RWPE2 (cell line): ENCODE measurements around the gene TCF12.
A peak's percentile ranks its signal among the peaks of the same experiment; 100 is the strongest.
"Not testable (repeated sequence)": the region's sequence is repeated elsewhere in the genome, so short reads cannot be mapped to it uniquely, and the experiment has no call there.

Source experiments
- ATAC-seq: fragments of 200-7000 bp; cut with Tn5 transposase; 3 replicates; pipeline ENCODE4 v1.9.1; 2021; ENCODE audit warnings: low read depth
- DNase-seq: peaks from one replicate; pipeline ENCODE4 v3.0.0-alpha.2; 2020; ENCODE audit warnings: low spot score
- H3K27ac ChIP-seq: fragments of 450-650 bp; 2 replicates; pipeline ENCODE4 v1.5.1; 2017; ENCODE audit warnings: mild to moderate bottlenecking; ENCODE audit not compliant: poor library complexity, severe bottlenecking
- H3K27me3 ChIP-seq: fragments of 250-450 bp; sonication (Bioruptor Pico); 2 replicates; pipeline ENCODE4 v1.5.1; 2021; ENCODE audit warnings: mild to moderate bottlenecking, moderate library complexity; ENCODE audit not compliant: insufficient read depth, poor library complexity, severe bottlenecking
- H3K36me3 ChIP-seq: fragments of 250-450 bp; sonication (Bioruptor Pico); 2 replicates; pipeline ENCODE4 v1.5.1; 2020; ENCODE audit warnings: low read depth, mild to moderate bottlenecking, moderate library complexity
- H3K4me1 ChIP-seq: fragments of 250-450 bp; sonication (Bioruptor Pico); 2 replicates; pipeline ENCODE4 v1.5.1; 2021; ENCODE audit warnings: mild to moderate bottlenecking, moderate library complexity; ENCODE audit not compliant: insufficient read depth, poor library complexity, severe bottlenecking
- H3K4me3 ChIP-seq: fragments of 250-450 bp; sonication (Bioruptor Pico); 2 replicates; pipeline ENCODE4 v1.5.1; 2021; ENCODE audit warnings: mild to moderate bottlenecking, moderate library complexity; ENCODE audit not compliant: severe bottlenecking
- H3K9me3 ChIP-seq: fragments of 250-450 bp; sonication (Bioruptor Pico); 2 replicates; pipeline ENCODE4 v1.5.1; 2021; ENCODE audit warnings: mild to moderate bottlenecking, moderate library complexity; ENCODE audit not compliant: severe bottlenecking
- TF ChIP-seq, protein P1 (sequence below): fragments of 450-650 bp; IDR thresholded peaks from one replicate; pipeline ENCODE4 v1.5.1; 2017; ENCODE audit warnings: mild to moderate bottlenecking, moderate library complexity; ENCODE audit not compliant: poor library complexity, severe bottlenecking

TCF12 gene

DNA sequence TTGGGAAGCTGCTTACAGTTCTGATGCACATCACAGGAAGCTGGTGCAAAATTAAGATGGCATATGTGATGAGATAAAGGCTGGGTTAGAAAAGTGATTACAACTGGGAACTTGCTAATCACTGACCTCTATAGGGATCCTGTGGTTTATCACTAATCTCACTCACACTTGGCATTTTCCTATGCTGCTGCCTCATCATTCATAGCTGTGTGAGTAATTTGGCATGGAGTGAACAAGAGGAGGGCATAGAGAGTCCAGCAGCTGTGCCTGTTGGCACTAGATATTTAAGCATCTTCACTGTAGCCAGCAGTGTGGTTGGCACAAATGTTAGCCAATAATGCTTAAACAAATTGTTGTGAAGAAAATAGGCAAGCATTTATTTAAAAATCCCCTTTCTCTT lies 240.1 kb downstream of the TCF12 start:
- peaks cover 3% of the 10 kb centered on the region; the same call in 1 of the 2 replicates for H3K36me3 ChIP-seq
- peak; percentile 95 for ATAC-seq
- H3K9me3 ChIP-seq = no peaks in the 10 kb centered on the region
- H3K27me3 ChIP-seq = no peaks in the 10 kb centered on the region
- TF ChIP-seq, protein P1, sequence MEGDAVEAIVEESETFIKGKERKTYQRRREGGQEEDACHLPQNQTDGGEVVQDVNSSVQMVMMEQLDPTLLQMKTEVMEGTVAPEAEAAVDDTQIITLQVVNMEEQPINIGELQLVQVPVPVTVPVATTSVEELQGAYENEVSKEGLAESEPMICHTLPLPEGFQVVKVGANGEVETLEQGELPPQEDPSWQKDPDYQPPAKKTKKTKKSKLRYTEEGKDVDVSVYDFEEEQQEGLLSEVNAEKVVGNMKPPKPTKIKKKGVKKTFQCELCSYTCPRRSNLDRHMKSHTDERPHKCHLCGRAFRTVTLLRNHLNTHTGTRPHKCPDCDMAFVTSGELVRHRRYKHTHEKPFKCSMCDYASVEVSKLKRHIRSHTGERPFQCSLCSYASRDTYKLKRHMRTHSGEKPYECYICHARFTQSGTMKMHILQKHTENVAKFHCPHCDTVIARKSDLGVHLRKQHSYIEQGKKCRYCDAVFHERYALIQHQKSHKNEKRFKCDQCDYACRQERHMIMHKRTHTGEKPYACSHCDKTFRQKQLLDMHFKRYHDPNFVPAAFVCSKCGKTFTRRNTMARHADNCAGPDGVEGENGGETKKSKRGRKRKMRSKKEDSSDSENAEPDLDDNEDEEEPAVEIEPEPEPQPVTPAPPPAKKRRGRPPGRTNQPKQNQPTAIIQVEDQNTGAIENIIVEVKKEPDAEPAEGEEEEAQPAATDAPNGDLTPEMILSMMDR = no peak
- H3K4me1 ChIP-seq = peaks cover 7% of the 10 kb centered on the region
- H3K27ac ChIP-seq = no peak overlapping the region
- no peak for DNase-seq
- H3K4me3 ChIP-seq = no peak overlapping the region

DNA sequence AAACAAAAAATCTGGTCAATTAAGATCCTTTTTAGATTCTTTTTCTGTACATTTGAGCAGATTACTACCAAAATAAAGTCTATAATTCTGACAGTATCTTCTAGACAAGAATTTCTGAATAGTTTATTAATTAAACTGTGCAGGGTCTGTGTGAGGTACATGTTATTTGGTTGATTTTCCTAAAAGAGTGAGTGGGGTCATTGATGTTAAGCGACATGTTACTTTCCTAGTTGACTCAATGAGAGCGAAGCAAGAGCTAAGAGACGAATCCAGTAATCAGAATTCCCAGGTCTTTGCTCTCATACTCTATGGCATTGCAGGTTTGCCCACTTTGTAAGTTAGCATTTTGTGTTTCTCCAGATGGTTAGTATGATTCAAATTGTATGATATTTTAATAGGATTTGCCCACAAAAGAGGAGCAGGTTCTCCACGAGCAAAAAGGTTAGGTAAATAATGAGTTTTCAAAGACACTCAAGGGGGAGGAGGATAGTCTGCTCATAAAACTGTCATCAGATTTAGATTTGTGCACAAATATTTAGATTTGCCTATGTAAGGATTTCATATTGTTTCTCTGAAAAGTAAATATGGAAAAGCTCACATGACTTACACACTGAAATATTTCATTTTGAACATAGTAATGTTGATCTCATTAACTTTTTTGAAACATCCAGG lies 240.7 kb downstream of the TCF12 start:
- Histone ChIP-seq H3K4me3 (no peak overlapping the region), H3K27me3 (no peaks in the 10 kb centered on the region), H3K9me3 (no peaks in the 10 kb centered on the region), H3K36me3 (peaks cover 3% of the 10 kb centered on the region; the same call in 1 of the 2 replicates), H3K27ac (no peak overlapping the region), H3K4me1 (peaks cover 7% of the 10 kb centered on the region)
- DNase-seq (no peak), ATAC-seq (no peak)
- TF ChIP-seq, protein P1 = no peak

DNA sequence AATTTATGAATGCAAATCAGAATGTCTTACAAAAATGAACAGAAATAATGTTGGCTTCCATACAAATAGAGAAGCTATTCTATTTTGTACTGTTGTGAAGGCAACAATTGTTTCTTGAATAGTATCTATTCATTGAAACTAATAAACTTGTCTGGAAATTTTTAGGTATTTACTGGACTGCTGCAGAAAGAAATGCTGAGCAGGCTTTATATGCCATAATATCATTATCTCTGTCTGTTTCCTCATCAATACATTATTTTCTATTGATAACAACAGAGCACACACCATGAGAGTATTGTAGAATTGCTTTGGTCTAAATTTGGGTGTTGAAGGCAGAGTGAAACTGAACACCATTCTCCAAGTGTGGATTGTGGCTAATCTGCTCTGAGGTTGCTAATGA lies 241.3 kb downstream of the TCF12 start:
- no peak for ATAC-seq
- H3K27me3 ChIP-seq = no peaks in the 10 kb centered on the region
- DNase-seq = no peak

DNA sequence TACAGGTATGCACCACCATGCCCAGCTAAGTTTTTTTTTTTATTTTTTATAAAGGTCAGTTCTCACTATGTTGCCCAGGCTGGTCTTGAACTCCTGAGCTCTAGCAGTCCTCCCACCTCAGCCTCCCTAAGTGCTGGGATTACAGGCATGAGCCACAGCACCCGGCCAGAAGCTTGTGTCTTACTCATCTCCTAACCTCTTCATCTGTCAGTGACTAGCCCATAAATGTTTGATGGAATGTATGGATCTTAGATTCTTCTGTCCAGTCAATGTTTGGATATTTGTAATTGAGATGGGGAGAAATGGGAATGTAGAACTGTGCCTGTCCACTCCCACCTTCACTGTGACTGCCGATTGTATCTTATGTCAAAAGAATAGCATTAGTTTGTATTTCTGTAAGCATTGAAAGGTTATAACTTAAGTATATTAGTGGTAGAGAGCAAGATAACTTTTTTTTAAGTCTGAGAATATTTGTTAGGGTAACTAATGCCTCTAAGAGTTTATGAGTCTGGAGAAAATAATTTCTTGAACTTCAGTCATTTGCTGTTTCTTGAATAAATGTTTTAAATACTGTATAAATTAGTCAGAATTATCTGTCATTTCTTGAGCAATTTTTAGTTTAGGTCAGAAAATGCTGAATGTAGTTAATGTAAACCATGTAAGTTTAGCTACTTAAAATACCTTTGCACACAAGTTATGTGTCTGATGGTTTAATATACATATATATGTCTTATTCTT lies 242.5 kb downstream of the TCF12 start:
- Histone ChIP-seq H3K36me3 (peaks cover 3% of the 10 kb centered on the region; the same call in 1 of the 2 replicates), H3K27me3 (no peaks in the 10 kb centered on the region), H3K4me3 (no peak overlapping the region), H3K27ac (peak overlapping the region; percentile 6), H3K9me3 (no peaks in the 10 kb centered on the region), H3K4me1 (peaks cover 7% of the 10 kb centered on the region)
- TF ChIP-seq, protein P1 = no peak
- DNase-seq = no peak
- peak; percentile 71 for ATAC-seq

More for the DNA sequence above, 241.3 kb downstream of the TCF12 start:
- Histone ChIP-seq H3K4me3 (no peak overlapping the region), H3K27ac (no peak overlapping the region), H3K4me1 (peaks cover 7% of the 10 kb centered on the region), H3K9me3 (no peaks in the 10 kb centered on the region), H3K36me3 (peaks cover 3% of the 10 kb centered on the region; the same call in 1 of the 2 replicates)
- TF ChIP-seq, protein P1 = no peak

DNA sequence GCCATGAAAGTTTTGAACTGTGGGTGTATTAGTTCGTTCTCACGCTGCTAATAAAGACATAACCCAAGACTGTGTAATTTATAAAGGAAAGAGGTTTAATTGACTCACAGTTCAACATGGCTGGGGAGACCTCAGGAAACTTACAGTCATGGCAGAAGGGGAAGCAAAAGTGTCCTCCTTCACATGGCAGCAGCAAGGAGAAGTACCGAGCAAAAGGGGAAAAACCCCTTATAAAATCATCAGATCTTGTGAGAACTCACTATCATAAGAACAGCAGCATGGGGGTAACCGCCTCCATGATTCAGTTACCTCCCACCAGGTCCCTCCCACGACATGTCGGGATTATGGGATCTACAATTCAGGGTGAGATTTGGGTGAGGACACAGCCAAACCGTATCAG lies 245.8 kb downstream of the TCF12 start:
- H3K27me3 ChIP-seq, DNase-seq, ATAC-seq, H3K4me1 ChIP-seq, H3K27ac ChIP-seq, H3K4me3 ChIP-seq, H3K9me3 ChIP-seq: not testable (repeated sequence)
- H3K36me3 ChIP-seq = peaks cover 12% of the 10 kb centered on the region
